DMS 273 treated with DMSO at 0.1 percent for 48 hours (cell line): ENCODE data around the gene VSTM2L.
A peak's percentile ranks its signal among the peaks of the same experiment; 100 is the strongest.

Experiments used
- DNase-seq: peaks from one replicate; lab custom pipeline; 2025; lab: John Stamatoyannopoulos, UW

Gene VSTM2L

GRCh38 chr20:37988306-37988954 is 85.5 kb downstream of the VSTM2L start:
- DNase-seq: no peak

DNA sequence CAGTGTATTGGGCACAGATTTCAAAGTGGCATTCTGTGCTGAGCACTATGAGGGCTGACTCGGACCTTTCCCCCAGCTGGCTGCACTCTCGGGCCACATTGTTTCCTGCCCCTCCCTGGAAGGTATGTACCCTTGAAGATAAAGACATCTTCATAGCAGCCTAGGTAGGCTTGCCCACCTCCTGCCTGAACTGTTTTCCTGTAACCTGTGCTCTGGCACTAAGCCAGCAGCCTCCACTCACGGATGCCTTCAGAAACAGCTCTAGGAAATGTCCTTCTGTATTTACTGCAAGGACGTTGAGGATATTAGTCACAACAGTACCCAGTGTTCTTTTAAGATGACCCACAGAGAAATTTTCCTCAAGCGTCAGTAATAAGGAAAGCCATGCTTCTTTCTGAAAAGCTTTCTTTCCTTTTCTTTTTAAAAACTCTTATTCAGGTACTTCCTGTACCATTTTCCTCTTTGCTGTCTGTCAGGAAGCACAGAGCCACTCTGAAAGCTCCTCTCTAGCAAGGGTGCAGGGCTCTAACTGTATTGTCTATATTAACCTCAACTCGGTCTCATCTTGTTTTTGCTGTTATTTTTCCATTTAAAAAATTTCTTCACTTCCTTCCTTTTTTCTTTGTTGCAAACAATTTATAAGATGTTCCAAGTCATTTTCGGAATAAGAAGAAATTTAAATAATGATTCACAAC is 86.8 kb downstream of the VSTM2L start:
- DNase-seq: no peak

GRCh38 chr20:37990571-37991151 is 87.7 kb downstream of the VSTM2L start:
- peak; percentile 30 for DNase-seq

GRCh38 chr20:37991157-37991866 is 88.4 kb downstream of the VSTM2L start:
- no peak for DNase-seq

DNA sequence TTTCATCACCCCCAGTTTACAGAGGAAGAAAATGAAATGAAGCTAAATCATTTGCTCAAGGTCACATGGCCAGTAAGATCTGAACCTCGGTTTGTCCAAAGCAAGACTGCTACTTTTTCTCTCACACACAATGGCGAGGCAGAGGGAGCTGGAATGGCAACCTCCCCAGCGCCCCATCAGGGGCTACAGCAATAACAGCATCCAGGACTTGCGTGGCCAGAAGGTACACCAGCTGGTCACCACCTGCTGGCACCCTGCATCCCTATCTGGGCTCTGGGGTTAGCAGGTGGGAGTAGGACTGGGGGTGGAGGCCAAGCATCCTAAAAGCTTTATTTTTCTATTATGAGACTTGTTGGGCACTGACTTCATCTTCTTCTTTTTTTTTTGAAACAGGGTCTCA is 89.0 kb downstream of the VSTM2L start:
- DNase-seq: no peak

DNA sequence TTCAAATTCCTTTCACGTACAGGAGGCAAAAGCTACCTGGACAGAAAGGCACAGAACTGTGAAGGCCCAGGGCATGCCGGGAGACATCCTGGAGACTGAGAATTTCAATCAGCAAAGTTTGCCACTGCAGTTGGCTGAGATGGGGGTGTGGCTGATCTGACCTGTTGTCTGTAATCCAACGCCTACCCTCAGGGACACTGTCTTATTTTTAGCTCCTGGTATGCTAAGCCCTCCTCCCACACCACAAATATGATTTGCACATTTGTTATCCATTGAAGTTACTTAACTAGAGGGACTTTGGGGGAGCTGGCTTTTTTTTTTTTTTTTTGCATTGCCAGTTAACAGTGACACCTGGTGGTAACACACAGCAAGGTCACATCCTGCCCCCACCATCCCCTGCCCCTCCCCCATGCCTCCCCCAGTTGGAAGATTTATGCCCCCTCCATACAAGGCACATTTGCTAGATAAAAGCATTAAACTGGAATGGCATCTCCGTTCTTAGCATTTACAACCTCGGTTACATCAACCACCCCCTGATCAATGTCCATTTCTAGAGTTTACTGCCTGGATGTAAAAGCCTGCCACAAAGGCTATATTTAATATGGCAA is 90.0 kb downstream of the VSTM2L start:
- no peak for DNase-seq

GRCh38 chr20:37994512-37994911 is 91.6 kb downstream of the VSTM2L start:
- no peak for DNase-seq
